CD8-positive, alpha-beta memory T cell (primary cell): ENCODE results near the gene MNAT1. TPM values are rescaled to one million over a fixed set of nuclear protein-coding genes. Genes with fewer than 3 reads are reported as not detected.
"Not testable (repeated sequence)": the region's sequence is repeated elsewhere in the genome, so short reads cannot be mapped to it uniquely, and the experiment has no call there.

Source experiments
- CTCF ChIA-PET: fragments of 350-600 bp; sonication (Branson Sonifier 250); formaldehyde crosslinking; loops from one replicate; lab custom pipeline; 2021; ENCODE audit warnings: antibody characterized with exemption; lab: Charles Lee
- POLR2A ChIA-PET: fragments of 350-600 bp; sonication (Branson Sonifier 250); formaldehyde crosslinking; loops from one replicate; lab custom pipeline; 2021; ENCODE audit warnings: antibody characterized with exemption; lab: Charles Lee
- DNase-seq, 5 donors: peaks; one replicate each; pipeline versions ENCODE4 v3.0.0 to v3.0.0-alpha.2; 2020 to 2022; ENCODE audit warnings: mixed read lengths in 1 of 5
- H3K27ac ChIP-seq: one replicate; pipeline ENCODE4 v1.7.0; 2013; ENCODE audit warnings: low read depth, mild to moderate bottlenecking, low read length, moderate library complexity
- H3K27me3 ChIP-seq: 2 replicates; pipeline ENCODE4 v1.7.0; 2013; ENCODE audit warnings: low read length, mild to moderate bottlenecking; ENCODE audit not compliant: insufficient read depth, poor library complexity, severe bottlenecking
- H3K36me3 ChIP-seq: 2 replicates; pipeline ENCODE4 v1.7.0; 2013; ENCODE audit warnings: mild to moderate bottlenecking, low read length, moderate library complexity; ENCODE audit not compliant: insufficient read depth
- H3K4me1 ChIP-seq: 2 replicates; pipeline ENCODE4 v1.7.0; 2013; ENCODE audit warnings: mild to moderate bottlenecking, low read length, moderate library complexity; ENCODE audit not compliant: insufficient read depth
- H3K4me3 ChIP-seq: 2 replicates; pipeline ENCODE4 v1.7.0; 2013; ENCODE audit warnings: mild to moderate bottlenecking, low read length
- H3K9me3 ChIP-seq: 2 replicates; pipeline ENCODE4 v1.7.0; 2013; ENCODE audit warnings: mild to moderate bottlenecking, low read length
- H3K27ac Mint-ChIP-seq, 8 donors: one replicate each; pipeline ENCODE4 v1.8.0; 2020 to 2021; ENCODE audit warnings: mixed read lengths in 8 of 8, mild to moderate bottlenecking in 6 of 8, inconsistent platforms in 3 of 8, moderate library complexity in 3 of 8
- H3K27me3 Mint-ChIP-seq, 2 donors: one replicate each; pipeline ENCODE4 v1.8.0; 2020 to 2021; ENCODE audit warnings: mixed read lengths in 2 of 2, mild to moderate bottlenecking in 1 of 2, moderate library complexity in 1 of 2
- H3K36me3 Mint-ChIP-seq, 3 donors: one replicate each; pipeline ENCODE4 v1.8.0; 2020 to 2021; ENCODE audit warnings: mixed read lengths in 3 of 3, inconsistent platforms in 1 of 3, mild to moderate bottlenecking in 1 of 3
- H3K4me1 Mint-ChIP-seq, 3 donors: one replicate each; pipeline ENCODE4 v1.8.0; 2020 to 2021; ENCODE audit warnings: mixed read lengths in 3 of 3, inconsistent platforms in 1 of 3, mild to moderate bottlenecking in 1 of 3
- H3K4me3 Mint-ChIP-seq, 7 donors: one replicate each; pipeline ENCODE4 v1.8.0; 2020 to 2021; ENCODE audit warnings: mixed read lengths in 7 of 7, mild to moderate bottlenecking in 6 of 7, moderate library complexity in 4 of 7, inconsistent platforms in 2 of 7
- H3K9me3 Mint-ChIP-seq, 5 donors: one replicate each; pipeline ENCODE4 v1.8.0; 2020 to 2022; ENCODE audit warnings: mixed read lengths in 5 of 5, mild to moderate bottlenecking in 3 of 5, moderate library complexity in 2 of 5, inconsistent platforms in 1 of 5
- polyA plus RNA-seq: library from polyadenylated mRNA; unstranded; fragments of 300-500 nt; fragmentation: Illumina TruSeq; gene quantifications from one replicate; pipeline ENCODE4 v1.2.3, GENCODE V29; 2021
- total RNA-seq, 2 experiments: library from RNA; stranded (reverse); gene quantifications; one replicate each; pipeline ENCODE4 v1.2.3, GENCODE V29; 2021

MNAT1 gene
- total and polyA plus RNA-seq, 3 experiments from 2014 or later, result 16.0 to 47.8 (median 37.1) TPM

DNA sequence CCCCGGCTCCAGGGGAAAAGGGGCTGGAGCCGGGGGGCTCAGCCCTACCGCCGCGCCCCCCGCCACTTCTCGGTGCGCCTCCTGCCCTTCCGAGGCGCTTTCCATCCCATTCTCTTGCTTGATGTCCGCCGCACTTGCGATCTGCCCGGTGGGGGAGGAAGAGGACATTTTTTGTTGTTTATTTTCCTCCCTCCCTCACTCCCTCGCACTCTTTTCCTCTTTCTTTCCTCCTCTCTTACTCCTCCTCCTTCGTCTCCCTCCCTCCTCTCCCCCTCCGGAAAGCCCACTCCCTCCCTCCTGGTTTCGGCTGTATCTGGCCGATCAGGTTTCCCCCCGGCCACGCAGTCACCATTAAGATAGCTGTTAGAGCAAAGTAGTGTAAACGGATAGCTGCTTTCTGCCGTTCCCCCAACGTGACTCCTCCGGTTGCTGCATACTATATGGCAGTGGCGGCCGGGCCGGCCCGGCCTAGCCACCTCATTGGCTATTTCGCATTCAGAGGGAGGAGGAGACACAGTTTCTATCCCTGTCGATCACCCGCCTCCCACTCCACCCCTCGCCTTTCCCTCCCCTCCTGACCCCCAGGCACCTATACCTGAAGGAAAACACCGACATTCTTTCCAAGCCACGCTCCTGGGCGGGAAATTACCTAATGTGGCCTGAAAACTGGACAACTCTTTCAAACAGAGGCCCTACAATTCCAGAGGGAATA, 10.5 kb upstream of the MNAT1 start, which contains the start of gene SIX4:
Gene SIX4, minus strand, starts transcription at position 445 of the 712 bp plus-strand sequence. Its CDS starts 277 bp downstream, at position 168.
- H3K27ac Mint-ChIP-seq, result peak within 1 kb of the TSS in 3 of 8 donors; percentile 20 to 58 (median 56)
- ChIA-PET CTCF (interaction anchor here (1.2 kb wide), 1 partner anchor 29 kb away, joined by 3 read pairs; no protein-coding TSS in a partner anchor), POLR2A (no interaction called here)
- Histone ChIP-seq H3K4me3 (peak within 1 kb of the TSS; percentile 59), H3K9me3 (no peaks in the 10 kb centered on the region), H3K27ac (peak within 1 kb of the TSS; percentile 60), H3K36me3 (no peaks in the 10 kb centered on the region), H3K4me1 (peaks cover 4% of the 10 kb centered on the region), H3K27me3 (peaks cover 48% of the 10 kb centered on the region)
- H3K36me3 Mint-ChIP-seq, result no peaks in the 10 kb centered on the region
- H3K4me3 Mint-ChIP-seq, result peak within 1 kb of the TSS; percentile 86 to 93 (median 88)
- H3K27me3 Mint-ChIP-seq, result peaks cover 60 to 81% of the 10 kb centered on the region in 2 donors
- no peaks in the 10 kb centered on the region for H3K9me3 Mint-ChIP-seq
- peaks cover 16 to 27% (median 21%) of the 10 kb centered on the region in 3 donors for H3K4me1 Mint-ChIP-seq
- peak in 1 of 5 donors; percentile 3 for DNase-seq

- H3K27ac ChIP-seq, H3K27ac Mint-ChIP-seq, H3K27me3 ChIP-seq, DNase-seq, POLR2A ChIA-PET, H3K9me3 ChIP-seq, H3K9me3 Mint-ChIP-seq, H3K4me3 ChIP-seq, CTCF ChIA-PET, H3K36me3 Mint-ChIP-seq, H3K36me3 ChIP-seq: not testable (repeated sequence)
- Mint-ChIP-seq H3K4me1 (peaks cover 19 to 23% (median 23%) of the 10 kb centered on the region in 3 donors), H3K27me3 (peaks cover 51 to 61% of the 10 kb centered on the region in 2 donors), H3K4me3 (peak overlapping the region in 1 of 7 donors; percentile 27)
- peaks cover 15% of the 10 kb centered on the region for H3K4me1 ChIP-seq
Measured at GRCh38 chr14:60731291-60731690, 3.3 kb upstream of the MNAT1 start.

- no peak overlapping the region for H3K4me3 ChIP-seq
- Mint-ChIP-seq H3K27ac (no peak overlapping the region), H3K27me3 (peaks cover 38 to 46% of the 10 kb centered on the region in 2 donors), H3K4me3 (peak overlapping the region in 1 of 7 donors; percentile 25), H3K36me3 (peaks cover 0 to 7% (median 3%) of the 10 kb centered on the region in 3 donors), H3K4me1 (peaks cover 22 to 29% (median 27%) of the 10 kb centered on the region in 3 donors), H3K9me3 (peaks cover 0 to 5% (median 1%) of the 10 kb centered on the region in 5 donors)
- H3K9me3 ChIP-seq, result no peaks in the 10 kb centered on the region
- H3K36me3 ChIP-seq, result no peaks in the 10 kb centered on the region
- H3K4me1 ChIP-seq, result peaks cover 16% of the 10 kb centered on the region
- CTCF ChIA-PET, result interaction anchor here (1.0 to 2.0 kb wide), 3 partner anchors 11 to 108 kb away, joined by 3 to 7 read pairs (median 4); no protein-coding TSS in a partner anchor
- H3K27me3 ChIP-seq, result peaks cover 4% of the 10 kb centered on the region
- POLR2A ChIA-PET, result no interaction called here
- DNase-seq, result no peak
- no peak overlapping the region for H3K27ac ChIP-seq
Measured at GRCh38 chr14:60732840-60733483, 1.6 kb upstream of the MNAT1 start.

GRCh38 chr14:60735416-60735815, 855 bp downstream of the MNAT1 start:
- peaks cover 4% of the 10 kb centered on the region for H3K27me3 ChIP-seq
- DNase-seq, result no peak
- no peaks in the 10 kb centered on the region for H3K9me3 ChIP-seq
- Mint-ChIP-seq H3K27me3 (peaks cover 20 to 23% of the 10 kb centered on the region in 2 donors), H3K36me3 (peaks cover 0 to 7% (median 3%) of the 10 kb centered on the region in 3 donors), H3K4me1 (peaks cover 32 to 45% (median 40%) of the 10 kb centered on the region in 3 donors), H3K4me3 (peak overlapping the region; percentile 96 to 100 (median 100)), H3K27ac (peak overlapping the region in 6 of 8 donors; percentile 1 to 98 (median 97)), H3K9me3 (peaks cover 0 to 5% (median 1%) of the 10 kb centered on the region in 5 donors)
- peaks cover 16% of the 10 kb centered on the region for H3K4me1 ChIP-seq
- peak overlapping the region; percentile 97 for H3K4me3 ChIP-seq
- no peaks in the 10 kb centered on the region for H3K36me3 ChIP-seq
- peak overlapping the region; percentile 57 for H3K27ac ChIP-seq
- CTCF ChIA-PET, result interaction anchor here (2.0 kb wide), 1 partner anchor 110 kb away, joined by 4 read pairs; no protein-coding TSS in a partner anchor
- POLR2A ChIA-PET, result no interaction called here

- Mint-ChIP-seq H3K27me3 (peaks cover 12 to 15% of the 10 kb centered on the region in 2 donors), H3K36me3 (peaks cover 0 to 7% (median 3%) of the 10 kb centered on the region in 3 donors), H3K4me3 (peak overlapping the region in 1 of 7 donors; percentile 27), H3K4me1 (peaks cover 37 to 49% (median 46%) of the 10 kb centered on the region in 3 donors), H3K9me3 (no peaks in the 10 kb centered on the region), H3K27ac (peak overlapping the region in 1 of 8 donors; percentile 38)
- CTCF ChIA-PET, result no interaction called here
- POLR2A ChIA-PET, result no interaction called here
- Histone ChIP-seq H3K27me3 (peaks cover 4% of the 10 kb centered on the region), H3K36me3 (no peaks in the 10 kb centered on the region), H3K4me3 (no peak overlapping the region), H3K27ac (no peak overlapping the region), H3K9me3 (no peaks in the 10 kb centered on the region), H3K4me1 (peaks cover 16% of the 10 kb centered on the region)
- DNase-seq, result no peak
Measured at GRCh38 chr14:60736494-60736893, 1.9 kb downstream of the MNAT1 start.

DNA sequence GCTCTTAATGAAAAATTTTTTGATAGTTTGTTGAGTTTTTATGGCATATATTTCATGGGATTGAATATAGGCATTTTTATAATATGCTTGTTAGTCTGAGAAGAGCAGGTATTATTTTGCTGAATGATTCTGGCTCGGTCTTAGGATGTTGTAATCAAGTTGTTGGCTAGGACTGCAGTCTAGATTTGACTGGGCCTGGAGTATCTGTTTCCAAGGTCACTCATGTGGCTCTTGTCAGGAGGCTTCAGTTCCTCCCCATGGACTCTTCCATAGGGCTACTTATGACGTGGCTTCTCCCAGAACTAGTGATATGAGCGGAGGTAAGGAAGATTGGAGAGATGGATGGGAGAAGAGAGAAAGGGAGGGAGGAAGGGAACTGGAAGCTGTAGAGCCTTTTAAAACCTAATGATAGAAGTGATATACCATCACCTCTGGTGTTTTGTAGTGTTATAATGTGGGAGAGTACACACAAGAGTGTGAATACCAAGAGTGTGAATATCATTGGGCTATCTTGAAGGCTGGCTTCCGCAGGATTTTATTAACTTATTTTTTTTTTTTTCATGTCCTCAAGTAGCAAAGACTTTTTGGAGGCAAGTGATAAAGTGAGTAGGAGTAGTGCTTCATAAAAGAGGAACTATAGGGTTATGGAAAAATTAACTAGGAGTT, 4.4 kb downstream of the MNAT1 start:
- Histone ChIP-seq H3K4me1 (peaks cover 16% of the 10 kb centered on the region), H3K27ac (no peak overlapping the region), H3K27me3 (no peaks in the 10 kb centered on the region), H3K36me3 (no peaks in the 10 kb centered on the region), H3K9me3 (peaks cover 4% of the 10 kb centered on the region), H3K4me3 (no peak overlapping the region)
- Mint-ChIP-seq H3K36me3 (peaks cover 0 to 12% (median 10%) of the 10 kb centered on the region in 3 donors), H3K27me3 (peaks cover 0 to 3% of the 10 kb centered on the region in 2 donors), H3K27ac (no peak overlapping the region), H3K4me3 (no peak overlapping the region), H3K4me1 (peaks cover 42 to 58% (median 53%) of the 10 kb centered on the region in 3 donors), H3K9me3 (peaks cover 6 to 15% (median 14%) of the 10 kb centered on the region in 5 donors)
- POLR2A ChIA-PET, result no interaction called here
- no peak for DNase-seq
- CTCF ChIA-PET, result no interaction called here

- no peaks in the 10 kb centered on the region for H3K27me3 ChIP-seq
- Mint-ChIP-seq H3K27ac (no peak overlapping the region), H3K36me3 (peaks cover 5 to 9% (median 8%) of the 10 kb centered on the region in 3 donors), H3K4me3 (no peak overlapping the region), H3K9me3 (peaks cover 14 to 21% (median 15%) of the 10 kb centered on the region in 5 donors), H3K4me1 (peaks cover 19 to 33% (median 27%) of the 10 kb centered on the region in 3 donors), H3K27me3 (no peaks in the 10 kb centered on the region)
- CTCF ChIA-PET, result no interaction called here
- H3K9me3 ChIP-seq, result peaks cover 4% of the 10 kb centered on the region
- no peak for DNase-seq
- POLR2A ChIA-PET, result no interaction called here
- no peaks in the 10 kb centered on the region for H3K36me3 ChIP-seq
- no peak overlapping the region for H3K4me3 ChIP-seq
- no peak overlapping the region for H3K27ac ChIP-seq
- no peaks in the 10 kb centered on the region for H3K4me1 ChIP-seq
Measured at GRCh38 chr14:60744566-60744965, 10.0 kb downstream of the MNAT1 start.
